22Rv1 (cell line): ENCODE data around the gene SCN1B.

ENCODE experiments used
- ZFX ChIP-seq: fragments of 450-650 bp; IDR thresholded peaks from 2 replicates; pipeline ENCODE4 v1.6.1; 2017; ENCODE audit warnings: antibody characterized with exemption, borderline replicate concordance
- TF ChIP-seq, protein P1 (sequence below): fragments of 450-650 bp; IDR thresholded peaks from 2 replicates; pipeline ENCODE4 v1.5.1; 2017; ENCODE audit warnings: mild to moderate bottlenecking

DNA sequence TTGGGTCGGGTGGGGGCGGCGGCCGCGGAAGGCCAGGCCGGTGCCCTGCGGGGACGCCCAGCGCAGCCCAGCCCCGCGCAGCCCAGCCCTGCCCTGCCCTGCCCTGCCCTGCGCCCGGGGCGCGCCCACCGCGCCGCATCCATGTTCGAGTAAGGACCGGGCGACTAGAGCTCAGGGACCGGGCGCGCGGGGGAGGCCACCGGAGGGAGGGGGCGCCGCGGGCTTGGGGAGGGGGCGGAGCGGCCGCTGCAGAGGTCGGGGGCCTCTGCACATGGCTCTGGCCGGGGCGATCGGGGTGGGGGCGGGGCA lies 30.0 kb upstream of the SCN1B start:
- TF ChIP-seq, protein P1, sequence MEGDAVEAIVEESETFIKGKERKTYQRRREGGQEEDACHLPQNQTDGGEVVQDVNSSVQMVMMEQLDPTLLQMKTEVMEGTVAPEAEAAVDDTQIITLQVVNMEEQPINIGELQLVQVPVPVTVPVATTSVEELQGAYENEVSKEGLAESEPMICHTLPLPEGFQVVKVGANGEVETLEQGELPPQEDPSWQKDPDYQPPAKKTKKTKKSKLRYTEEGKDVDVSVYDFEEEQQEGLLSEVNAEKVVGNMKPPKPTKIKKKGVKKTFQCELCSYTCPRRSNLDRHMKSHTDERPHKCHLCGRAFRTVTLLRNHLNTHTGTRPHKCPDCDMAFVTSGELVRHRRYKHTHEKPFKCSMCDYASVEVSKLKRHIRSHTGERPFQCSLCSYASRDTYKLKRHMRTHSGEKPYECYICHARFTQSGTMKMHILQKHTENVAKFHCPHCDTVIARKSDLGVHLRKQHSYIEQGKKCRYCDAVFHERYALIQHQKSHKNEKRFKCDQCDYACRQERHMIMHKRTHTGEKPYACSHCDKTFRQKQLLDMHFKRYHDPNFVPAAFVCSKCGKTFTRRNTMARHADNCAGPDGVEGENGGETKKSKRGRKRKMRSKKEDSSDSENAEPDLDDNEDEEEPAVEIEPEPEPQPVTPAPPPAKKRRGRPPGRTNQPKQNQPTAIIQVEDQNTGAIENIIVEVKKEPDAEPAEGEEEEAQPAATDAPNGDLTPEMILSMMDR, result no peak
- TF ChIP-seq ZFX, result no peak
